OCI-LY1 (cell line): ENCODE results near the gene CMTM8.

ENCODE experiments used
- H2AFZ ChIP-seq: fragments of 200-600 bp; sonication (generic), shearing (Covaris generic); 2 replicates; pipeline ENCODE4 v1.6.0; 2014; ENCODE audit warnings: antibody characterized with exemption, mild to moderate bottlenecking, low read length
- H3F3A ChIP-seq: fragments of 200-600 bp; sonication (generic), shearing (Covaris generic); 2 replicates; pipeline ENCODE4 v1.6.0; 2014; ENCODE audit warnings: mild to moderate bottlenecking, antibody characterized with exemption, low read length, moderate library complexity; ENCODE audit not compliant: insufficient read depth
- H3K27ac ChIP-seq: fragments of 200-600 bp; sonication (generic); 2 replicates; pipeline ENCODE4 v1.5.1; 2014; ENCODE audit warnings: low read length, mixed run types, mild to moderate bottlenecking, low read depth; ENCODE audit not compliant: poor library complexity, severe bottlenecking
- H3K27me3 ChIP-seq: fragments of 200-600 bp; sonication (generic); 2 replicates; pipeline ENCODE4 v1.6.0; 2014; ENCODE audit warnings: antibody characterized with exemption, mild to moderate bottlenecking, low read length, moderate library complexity; ENCODE audit not compliant: insufficient read depth
- H3K36me3 ChIP-seq: fragments of 200-600 bp; sonication (generic); 2 replicates; pipeline ENCODE4 v1.6.1; 2014; ENCODE audit warnings: mild to moderate bottlenecking, antibody characterized with exemption, low read length, moderate library complexity, mixed read lengths; ENCODE audit not compliant: insufficient read depth
- H3K4me1 ChIP-seq: fragments of 200-600 bp; sonication (generic); 2 replicates; pipeline ENCODE4 v1.5.1; 2014; ENCODE audit warnings: mild to moderate bottlenecking, low read length, moderate library complexity; ENCODE audit not compliant: insufficient read depth, severe bottlenecking
- H3K4me2 ChIP-seq: fragments of 200-600 bp; sonication (generic), shearing (Covaris generic); 2 replicates; pipeline ENCODE4 v1.6.1; 2014; ENCODE audit warnings: low read length
- H3K4me3 ChIP-seq: fragments of 200-600 bp; sonication (generic); 2 replicates; pipeline ENCODE4 v1.5.1; 2014; ENCODE audit warnings: low read length, low read depth, mild to moderate bottlenecking, mixed read lengths; ENCODE audit not compliant: poor library complexity, severe bottlenecking
- H3K79me2 ChIP-seq: fragments of 200-600 bp; shearing (Covaris generic); 2 replicates; pipeline ENCODE4 v1.6.1; 2016; ENCODE audit warnings: mixed run types, low read length, mixed read lengths; ENCODE audit not compliant: insufficient read depth
- H3K9ac ChIP-seq: fragments of 200-600 bp; sonication (generic), shearing (Covaris generic); 2 replicates; pipeline ENCODE4 v1.6.1; 2014; ENCODE audit warnings: mild to moderate bottlenecking, low read length, mixed read lengths
- H3K9me2 ChIP-seq: fragments of 200-600 bp; sonication (generic), shearing (Covaris generic); 2 replicates; pipeline ENCODE4 v1.6.1; 2014; ENCODE audit warnings: low read depth, mild to moderate bottlenecking, low read length, mixed read lengths
- H3K9me3 ChIP-seq: fragments of 200-600 bp; shearing (Covaris generic); 2 replicates; pipeline ENCODE4 v1.6.1; 2014; ENCODE audit warnings: low read length, mixed read lengths
- H4K20me1 ChIP-seq: fragments of 200-600 bp; sonication (generic), shearing (Covaris generic); 2 replicates; pipeline ENCODE4 v1.6.0; 2016; ENCODE audit warnings: mild to moderate bottlenecking, low read length; ENCODE audit not compliant: insufficient read depth
- EZH2 ChIP-seq: fragments of 200-600 bp; sonication (generic), shearing (Covaris generic); IDR thresholded peaks from 2 replicates; pipeline ENCODE4 v1.8.0; 2017; ENCODE audit warnings: borderline replicate concordance, mixed run types, mild to moderate bottlenecking, antibody characterized with exemption, low read length, moderate library complexity, mixed read lengths
- TF ChIP-seq, protein P1 (sequence below): fragments of 200-600 bp; sonication (generic), shearing (Covaris generic); IDR thresholded peaks from 2 replicates; pipeline ENCODE4 v1.5.1; 2017; ENCODE audit warnings: mild to moderate bottlenecking, antibody characterized with exemption, low read length, moderate library complexity, mixed read lengths

CMTM8 gene

DNA sequence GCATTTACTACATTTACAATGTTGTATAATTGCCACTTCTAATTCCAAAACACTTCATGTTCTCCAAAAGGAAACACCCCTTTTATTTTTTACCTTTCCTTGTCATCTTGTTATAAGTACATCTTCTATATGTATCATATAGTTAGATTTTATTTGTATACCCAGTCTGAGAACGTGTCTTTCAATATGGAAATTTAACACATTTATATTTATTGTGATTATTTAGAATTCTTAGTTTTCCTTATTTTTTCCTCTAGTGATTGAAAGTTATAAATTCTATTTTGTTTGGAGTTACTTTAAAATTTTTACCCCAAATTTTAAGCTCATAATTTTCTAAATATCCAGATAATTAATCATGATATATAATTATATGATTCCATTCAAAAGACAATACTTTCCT, 15.8 kb downstream of the CMTM8 start:
- Histone ChIP-seq H3K9ac (no peak overlapping the region), H3K79me2 (no peaks in the 10 kb centered on the region), H4K20me1 (no peaks in the 10 kb centered on the region), H3K4me2 (no peak overlapping the region), H3F3A (no peaks in the 10 kb centered on the region), H3K36me3 (no peaks in the 10 kb centered on the region; the same call in 1 of the 2 replicates), H3K9me2 (no peaks in the 10 kb centered on the region), H3K9me3 (peaks cover 8% of the 10 kb centered on the region; the same call in 1 of the 2 replicates), H2AFZ (no peak overlapping the region), H3K4me1 (no peaks in the 10 kb centered on the region), H3K27ac (no peak overlapping the region), H3K4me3 (no peak overlapping the region), H3K27me3 (no peaks in the 10 kb centered on the region)
- TF ChIP-seq EZH2 = no peak
- TF ChIP-seq, protein P1, sequence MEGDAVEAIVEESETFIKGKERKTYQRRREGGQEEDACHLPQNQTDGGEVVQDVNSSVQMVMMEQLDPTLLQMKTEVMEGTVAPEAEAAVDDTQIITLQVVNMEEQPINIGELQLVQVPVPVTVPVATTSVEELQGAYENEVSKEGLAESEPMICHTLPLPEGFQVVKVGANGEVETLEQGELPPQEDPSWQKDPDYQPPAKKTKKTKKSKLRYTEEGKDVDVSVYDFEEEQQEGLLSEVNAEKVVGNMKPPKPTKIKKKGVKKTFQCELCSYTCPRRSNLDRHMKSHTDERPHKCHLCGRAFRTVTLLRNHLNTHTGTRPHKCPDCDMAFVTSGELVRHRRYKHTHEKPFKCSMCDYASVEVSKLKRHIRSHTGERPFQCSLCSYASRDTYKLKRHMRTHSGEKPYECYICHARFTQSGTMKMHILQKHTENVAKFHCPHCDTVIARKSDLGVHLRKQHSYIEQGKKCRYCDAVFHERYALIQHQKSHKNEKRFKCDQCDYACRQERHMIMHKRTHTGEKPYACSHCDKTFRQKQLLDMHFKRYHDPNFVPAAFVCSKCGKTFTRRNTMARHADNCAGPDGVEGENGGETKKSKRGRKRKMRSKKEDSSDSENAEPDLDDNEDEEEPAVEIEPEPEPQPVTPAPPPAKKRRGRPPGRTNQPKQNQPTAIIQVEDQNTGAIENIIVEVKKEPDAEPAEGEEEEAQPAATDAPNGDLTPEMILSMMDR = no peak

DNA sequence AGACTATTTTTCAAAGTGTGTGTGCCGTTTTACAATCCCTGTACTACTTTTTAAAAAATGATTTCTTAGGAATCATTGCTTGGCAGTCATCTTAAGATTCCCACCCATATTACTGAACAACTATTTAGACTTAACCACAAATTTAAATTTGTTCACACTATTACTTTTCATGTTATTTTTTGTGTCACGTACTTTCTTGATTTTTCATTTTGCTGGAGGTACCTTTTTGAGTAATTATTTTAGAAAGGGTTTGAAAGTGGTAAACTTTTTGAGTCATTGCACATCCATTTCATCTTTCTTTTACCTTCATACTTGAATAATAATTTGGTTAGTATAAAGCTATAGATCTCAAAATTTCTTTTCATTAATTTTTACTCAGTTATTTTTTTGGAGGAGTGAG, 16.9 kb downstream of the CMTM8 start:
- Histone ChIP-seq H3K27me3 (no peaks in the 10 kb centered on the region), H3K4me3 (no peak overlapping the region), H3K9me2 (no peaks in the 10 kb centered on the region), H3K79me2 (no peaks in the 10 kb centered on the region), H3K4me1 (no peaks in the 10 kb centered on the region), H3F3A (no peaks in the 10 kb centered on the region), H3K27ac (no peak overlapping the region), H3K9ac (no peak overlapping the region), H2AFZ (no peak overlapping the region), H3K4me2 (no peak overlapping the region), H3K36me3 (no peaks in the 10 kb centered on the region; the same call in 1 of the 2 replicates), H4K20me1 (no peaks in the 10 kb centered on the region), H3K9me3 (peaks cover 8% of the 10 kb centered on the region; the same call in 1 of the 2 replicates)
- TF ChIP-seq EZH2 = no peak
- TF ChIP-seq, protein P1 = no peak

DNA sequence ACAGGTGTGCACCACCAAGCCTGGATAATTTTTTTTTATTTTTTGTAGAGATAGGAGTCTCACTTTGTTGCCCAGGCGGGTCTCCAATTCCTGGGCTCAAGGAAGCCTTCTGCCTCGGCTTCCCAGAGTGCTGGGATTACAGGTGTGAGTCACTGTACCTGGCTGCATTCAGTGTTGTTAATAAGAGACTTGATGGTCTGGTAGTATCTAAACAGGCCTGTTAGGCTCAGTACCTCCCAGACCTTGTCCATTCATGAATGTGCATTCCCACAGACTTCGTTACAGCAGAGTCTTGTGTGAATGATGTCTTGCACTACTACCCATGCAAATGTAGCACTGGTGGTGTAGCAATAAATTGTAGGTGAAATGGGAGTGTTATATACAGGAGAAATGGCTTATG, 17.7 kb downstream of the CMTM8 start:
- Histone ChIP-seq H3K36me3 (no peaks in the 10 kb centered on the region; the same call in 1 of the 2 replicates), H3K4me2 (no peak overlapping the region), H3K27me3 (no peaks in the 10 kb centered on the region), H3K9ac (no peak overlapping the region), H3K9me2 (no peaks in the 10 kb centered on the region), H3K79me2 (no peaks in the 10 kb centered on the region), H3K4me3 (no peak overlapping the region), H3K9me3 (peaks cover 8% of the 10 kb centered on the region; the same call in 1 of the 2 replicates), H4K20me1 (no peaks in the 10 kb centered on the region), H3K4me1 (no peaks in the 10 kb centered on the region), H2AFZ (no peak overlapping the region), H3F3A (no peaks in the 10 kb centered on the region), H3K27ac (no peak overlapping the region)
- no peak for TF ChIP-seq EZH2
- TF ChIP-seq, protein P1 = no peak
